ENCODE measurements around the gene CFAP47. TPM values are rescaled to one million over a fixed set of nuclear protein-coding genes. Genes with fewer than 3 reads are reported as not detected.
"Not testable (repeated sequence)": the region's sequence is repeated elsewhere in the genome, so short reads cannot be mapped to it uniquely, and the experiment has no call there.

CFAP47 gene
- total RNA-seq: 0.08 and 0.21 TPM in 2 replicates

DNA sequence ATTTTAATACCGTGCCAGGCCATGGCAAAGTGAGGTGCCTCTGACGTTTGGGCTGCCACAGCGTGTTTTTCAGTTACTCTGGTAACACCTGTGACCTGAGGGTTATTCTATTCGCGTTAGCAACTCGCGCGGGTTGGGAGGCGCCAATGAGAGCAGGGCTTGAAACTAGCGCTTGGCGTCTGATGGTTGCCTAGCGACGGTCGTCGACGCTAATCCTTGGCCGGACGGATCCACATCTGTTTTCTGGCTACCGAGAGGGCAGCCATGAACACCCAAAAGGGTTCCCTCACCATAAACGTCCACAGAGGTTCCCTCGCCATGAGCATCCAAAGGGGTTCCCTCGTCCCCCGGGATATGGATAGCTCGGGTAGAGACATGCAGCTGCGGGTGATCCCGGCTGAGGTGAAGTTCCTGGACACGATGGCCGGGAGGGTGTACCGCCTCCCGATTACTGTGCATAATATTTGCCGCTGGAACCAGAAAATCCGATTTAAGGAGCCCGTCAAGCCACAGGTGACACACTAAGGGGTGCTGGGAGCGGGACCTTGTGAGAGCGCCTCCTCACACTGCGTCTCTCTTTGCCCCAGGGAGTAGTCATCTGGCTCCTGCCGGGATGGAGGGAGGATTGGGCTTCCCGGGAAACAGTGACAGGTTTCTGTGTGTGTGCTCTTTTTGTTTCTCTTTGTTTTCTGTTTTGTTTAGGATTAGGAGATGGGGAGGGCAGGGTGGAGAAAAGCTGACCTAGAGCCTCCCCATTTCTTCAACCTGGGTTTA, at the start of gene CFAP47:
TSS of gene CFAP47 (plus strand) at position 199 of the 774 bp plus-strand sequence. CDS start at position 265, 66 bp downstream.
- H3K27me3 ChIP-seq (ENCODE audit: control insufficient read depth, insufficient read depth, low read length): no peaks in the 10 kb centered on the region
- H3K4me3 ChIP-seq (ENCODE audit: low read depth, low read length): peak within 1 kb of the TSS; percentile 44
- peak; percentile 14 for DNase-seq (ENCODE audit: low read depth)
- no peak for TF ChIP-seq CTCF (IDR thresholded peaks at IDR 0.05; ENCODE audit: insufficient read depth, low read length, poor library complexity, severe bottlenecking)
- no peaks in the 10 kb centered on the region for H3K36me3 ChIP-seq (ENCODE audit: control insufficient read depth, insufficient read depth, low read length)

- Histone ChIP-seq H3K27me3 (ENCODE audit: control insufficient read depth, insufficient read depth, low read length) (no peaks in the 10 kb centered on the region), H3K36me3 (ENCODE audit: control insufficient read depth, insufficient read depth, low read length) (no peaks in the 10 kb centered on the region), H3K4me3 (ENCODE audit: low read depth, low read length) (no peak overlapping the region)
- no peak for TF ChIP-seq CTCF (IDR thresholded peaks at IDR 0.05; ENCODE audit: insufficient read depth, low read length, poor library complexity, severe bottlenecking)
- no peak for DNase-seq (ENCODE audit: low read depth)
Measured at GRCh38 chrX:35880601-35881000, 38.9 kb upstream of the CFAP47 start.

DNA sequence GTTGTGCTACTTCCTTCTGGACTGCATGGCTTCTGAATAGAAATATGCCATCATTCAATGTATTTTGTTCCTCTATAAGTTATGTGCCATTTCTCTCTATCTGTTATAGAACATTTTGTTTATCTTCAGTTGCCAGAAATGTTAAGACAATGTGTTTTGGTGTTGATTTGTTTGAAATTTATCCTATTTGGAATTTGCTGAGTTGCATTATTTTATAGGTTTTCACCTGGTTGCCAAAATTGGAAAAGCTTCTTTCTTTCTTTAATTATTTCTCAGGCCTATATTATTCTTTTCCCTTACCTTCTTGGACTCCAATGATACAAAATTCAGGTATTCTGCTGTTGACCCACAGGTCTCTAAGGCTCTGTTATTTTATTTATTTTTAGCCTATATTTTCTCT, 33.4 kb upstream of the CFAP47 start:
- no peak for DNase-seq (ENCODE audit: low read depth)
- Histone ChIP-seq H3K36me3 (ENCODE audit: control insufficient read depth, insufficient read depth, low read length) (no peaks in the 10 kb centered on the region), H3K27me3 (ENCODE audit: control insufficient read depth, insufficient read depth, low read length) (no peaks in the 10 kb centered on the region), H3K4me3 (ENCODE audit: low read depth, low read length) (no peak overlapping the region)
- no peak for TF ChIP-seq CTCF (IDR thresholded peaks at IDR 0.05; ENCODE audit: insufficient read depth, low read length, poor library complexity, severe bottlenecking)

GRCh38 chrX:35890699-35891098, 28.8 kb upstream of the CFAP47 start:
- peak; percentile 7 for DNase-seq (ENCODE audit: low read depth)
- Histone ChIP-seq H3K36me3 (ENCODE audit: control insufficient read depth, insufficient read depth, low read length) (no peaks in the 10 kb centered on the region), H3K4me3 (ENCODE audit: low read depth, low read length) (no peak overlapping the region), H3K27me3 (ENCODE audit: control insufficient read depth, insufficient read depth, low read length) (no peaks in the 10 kb centered on the region)
- TF ChIP-seq CTCF (IDR thresholded peaks at IDR 0.05; ENCODE audit: insufficient read depth, low read length, poor library complexity, severe bottlenecking): peak; percentile 54

GRCh38 chrX:35986816-35987215, 67.3 kb downstream of the CFAP47 start:
- H3K27me3 ChIP-seq (ENCODE audit: control insufficient read depth, insufficient read depth, low read length); H3K36me3 ChIP-seq (ENCODE audit: control insufficient read depth, insufficient read depth, low read length); DNase-seq (ENCODE audit: low read depth); H3K4me3 ChIP-seq (ENCODE audit: low read depth, low read length): not testable (repeated sequence)

DNA sequence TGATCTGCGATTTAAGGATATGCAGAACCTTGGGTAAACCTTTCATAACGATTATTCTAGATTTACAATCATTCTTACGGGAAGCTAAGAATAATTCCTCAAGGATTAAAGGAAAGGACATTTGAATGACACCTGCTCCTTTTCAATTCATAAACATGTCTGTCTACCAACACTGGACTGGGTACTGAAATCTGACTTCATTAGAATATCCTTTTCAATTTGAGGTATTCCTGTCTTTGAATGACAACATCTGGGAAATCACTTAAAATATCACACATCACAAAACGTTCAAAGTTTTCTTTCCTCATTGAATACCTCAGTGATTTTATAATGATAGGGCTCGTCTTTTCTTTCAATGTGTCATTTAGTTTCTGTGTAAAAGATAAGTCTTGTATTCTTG, 87.7 kb downstream of the CFAP47 start:
- Histone ChIP-seq H3K4me3 (ENCODE audit: low read depth, low read length) (no peak overlapping the region), H3K36me3 (ENCODE audit: control insufficient read depth, insufficient read depth, low read length) (no peaks in the 10 kb centered on the region), H3K27me3 (ENCODE audit: control insufficient read depth, insufficient read depth, low read length) (no peaks in the 10 kb centered on the region)
- no peak for DNase-seq (ENCODE audit: low read depth)
- TF ChIP-seq CTCF (IDR thresholded peaks at IDR 0.05; ENCODE audit: insufficient read depth, low read length, poor library complexity, severe bottlenecking): no peak

Measured in kidney epithelial cell (primary cell).